Measurements from ENCODE around the gene MAGI1.

Gene MAGI1

DNA sequence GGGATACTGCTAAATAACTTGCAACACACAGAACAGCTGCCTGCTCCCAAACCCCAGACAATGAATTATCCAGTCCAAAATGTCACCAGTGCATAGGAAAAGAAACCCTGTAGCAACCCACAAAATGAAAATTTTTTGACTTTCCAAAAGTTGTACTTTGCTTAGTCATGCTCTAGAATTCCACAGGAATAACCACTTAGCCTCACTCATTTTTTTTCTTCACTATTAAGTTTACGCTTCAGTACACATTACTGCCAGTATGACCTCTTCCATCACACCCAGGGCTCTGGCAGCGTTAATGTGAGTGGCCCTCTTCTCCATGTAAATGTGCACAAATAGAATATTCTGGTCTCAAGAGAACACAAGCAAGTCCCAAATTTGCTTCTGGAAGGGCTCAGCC lies 259.8 kb downstream of the MAGI1 start:
- no peak for TF ChIP-seq CTCF (conservative IDR thresholded peaks at IDR 0.05)
- no peak for TF ChIP-seq ZFX (IDR thresholded peaks at IDR 0.05)

DNA sequence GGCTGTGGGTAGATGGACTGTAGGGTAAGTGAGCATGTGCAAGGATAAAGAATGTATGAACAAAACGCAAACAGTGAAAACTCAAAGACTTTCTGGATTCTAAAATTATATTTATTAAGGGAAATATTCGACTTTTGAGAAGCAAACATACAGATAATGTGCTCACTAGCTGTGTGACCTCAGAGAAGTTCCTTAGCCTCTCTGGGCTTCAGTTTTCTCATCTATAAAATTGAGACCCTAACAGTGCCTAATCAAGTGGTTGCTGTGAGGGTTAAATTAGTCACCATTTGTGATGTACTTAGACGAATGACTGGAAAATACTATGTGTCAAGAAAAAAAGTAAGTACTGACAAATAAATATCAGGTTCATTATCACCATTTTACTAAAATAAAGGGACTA lies 261.7 kb downstream of the MAGI1 start:
- TF ChIP-seq CTCF (conservative IDR thresholded peaks at IDR 0.05) (no peak), ZFX (IDR thresholded peaks at IDR 0.05) (no peak)
- H3K27ac ChIP-seq = no peak overlapping the region

More for the DNA sequence above, 259.8 kb downstream of the MAGI1 start:
- H3K27ac ChIP-seq = no peak overlapping the region

GRCh38 chr3:65776494-65776893 lies 262.2 kb downstream of the MAGI1 start:
- H3K27ac ChIP-seq = no peak overlapping the region
- TF ChIP-seq ZFX (IDR thresholded peaks at IDR 0.05) (no peak), CTCF (conservative IDR thresholded peaks at IDR 0.05) (no peak)

DNA sequence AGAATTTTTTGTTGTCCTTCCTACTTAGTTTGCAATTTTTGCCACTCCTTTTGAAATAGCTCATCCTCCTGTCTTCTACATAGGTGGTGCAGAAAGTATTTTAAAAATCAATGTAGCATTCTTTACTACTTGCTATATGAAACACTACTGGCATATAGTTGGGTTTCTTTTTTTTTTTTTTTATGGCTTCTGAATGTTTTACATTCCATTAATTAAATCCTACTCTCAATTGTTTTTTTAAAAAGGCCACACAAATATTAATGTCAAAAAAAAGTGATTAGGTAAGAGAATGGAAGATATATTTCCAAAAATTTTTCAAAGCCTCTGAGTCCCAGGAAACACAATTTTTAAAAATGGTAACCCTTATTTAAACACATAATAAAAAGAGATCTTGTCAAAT lies 262.6 kb downstream of the MAGI1 start:
- no peak for TF ChIP-seq ZFX (IDR thresholded peaks at IDR 0.05)
- TF ChIP-seq CTCF (conservative IDR thresholded peaks at IDR 0.05) = no peak
- no peak overlapping the region for H3K27ac ChIP-seq

DNA sequence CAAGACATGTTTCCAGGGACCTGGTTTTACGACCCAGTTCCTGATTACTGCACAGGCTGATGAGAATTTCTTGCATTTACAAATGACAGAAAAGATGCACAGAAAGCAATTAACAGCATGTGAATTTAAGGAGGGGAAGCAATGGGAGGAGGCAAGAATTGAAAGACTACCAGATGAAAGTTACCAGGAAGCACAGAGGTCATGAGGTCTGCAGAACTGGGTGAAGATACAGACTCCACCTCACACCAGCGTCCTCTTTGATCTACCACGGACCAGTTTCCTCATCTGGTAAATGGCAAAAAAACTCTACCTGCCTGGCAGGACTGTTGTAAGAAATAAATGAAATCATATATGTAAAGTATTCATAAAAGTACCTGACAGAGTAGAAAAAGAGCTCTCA lies 266.0 kb downstream of the MAGI1 start:
- no peak for TF ChIP-seq ZFX (IDR thresholded peaks at IDR 0.05)
- no peak for TF ChIP-seq CTCF (conservative IDR thresholded peaks at IDR 0.05)
- H3K27ac ChIP-seq = no peak overlapping the region

DNA sequence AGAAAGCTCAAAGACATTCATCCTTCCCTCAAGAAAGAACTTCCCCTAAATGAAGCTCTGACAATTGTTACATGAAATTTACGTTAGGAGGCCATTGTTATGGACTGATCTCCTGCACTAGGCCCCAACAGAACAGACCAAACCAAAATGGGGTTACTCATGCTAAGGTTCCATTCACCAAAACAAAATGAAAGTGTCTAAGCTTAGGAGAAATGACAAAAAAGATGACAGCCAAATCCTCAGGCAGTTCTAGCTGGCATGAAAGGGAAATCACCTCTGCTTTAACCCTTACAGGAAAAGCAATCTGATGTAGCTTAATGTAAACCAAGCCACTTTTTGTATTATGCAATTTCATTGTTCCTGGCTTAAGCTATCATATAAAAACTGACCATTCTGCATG lies 271.2 kb downstream of the MAGI1 start:
- TF ChIP-seq CTCF (conservative IDR thresholded peaks at IDR 0.05) (no peak), ZFX (IDR thresholded peaks at IDR 0.05) (no peak)
- no peak overlapping the region for H3K27ac ChIP-seq

GRCh38 chr3:65762235-65762580 lies 276.5 kb downstream of the MAGI1 start:
- no peak overlapping the region for H3K27ac ChIP-seq
- TF ChIP-seq ZFX (IDR thresholded peaks at IDR 0.05) (no peak), CTCF (conservative IDR thresholded peaks at IDR 0.05) (no peak)

Measured in C4-2B (cell line).